Dedifferentiated amniotic fluid mesenchymal stem cell (primary cell): ENCODE measurements around the gene MAPK14.

ENCODE experiments used
- DNase-seq: peaks from one replicate; pipeline ENCODE4 v3.0.0-alpha.2; 2016; ENCODE audit errors: extremely low spot score

Gene MAPK14

DNA sequence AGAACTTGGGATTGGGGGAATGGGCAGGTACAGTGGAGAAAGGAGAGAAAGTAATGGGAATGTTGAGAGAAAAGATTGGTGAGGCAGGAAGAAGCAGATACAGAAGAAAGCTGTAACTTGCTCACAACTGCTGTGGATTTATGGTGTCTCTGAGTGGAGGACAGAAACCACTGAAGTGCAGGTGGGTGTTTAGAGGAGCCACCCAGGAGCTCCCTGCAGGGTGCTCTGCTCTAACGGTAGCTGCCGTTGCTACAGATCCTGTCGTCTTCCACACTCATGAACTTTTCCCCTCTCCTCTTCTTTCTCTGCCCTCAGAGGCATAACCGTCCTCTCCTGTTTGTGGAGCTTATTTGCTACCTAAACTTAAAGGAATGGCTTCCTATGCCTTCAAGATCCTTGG, 75.2 kb downstream of the MAPK14 start:
- no peak for DNase-seq

DNA sequence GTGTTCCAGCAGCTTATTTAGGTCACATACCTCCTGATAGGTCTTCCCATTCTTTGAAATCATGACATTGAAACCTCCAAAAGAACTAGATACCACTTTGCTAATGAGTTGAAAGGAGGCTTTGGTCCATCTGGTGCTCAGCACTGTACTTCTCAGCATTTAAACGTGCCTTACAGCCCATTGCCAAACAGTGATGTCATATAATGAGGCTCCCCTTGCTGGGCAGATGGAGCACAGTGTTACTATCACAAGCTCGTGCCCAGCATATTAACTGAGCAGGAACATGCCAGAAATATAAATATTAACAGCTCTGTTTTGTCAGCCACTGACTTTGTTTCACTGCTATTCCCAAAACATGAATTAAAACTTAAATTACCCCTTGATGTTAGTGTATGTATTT, 77.2 kb downstream of the MAPK14 start:
- DNase-seq, result no peak

GRCh38 chr6:36109092-36109491, 81.5 kb downstream of the MAPK14 start:
- no peak for DNase-seq

GRCh38 chr6:36110050-36110449, 82.4 kb downstream of the MAPK14 start:
- DNase-seq, result no peak

GRCh38 chr6:36110863-36111262, 83.3 kb downstream of the MAPK14 start:
- no peak for DNase-seq

DNA sequence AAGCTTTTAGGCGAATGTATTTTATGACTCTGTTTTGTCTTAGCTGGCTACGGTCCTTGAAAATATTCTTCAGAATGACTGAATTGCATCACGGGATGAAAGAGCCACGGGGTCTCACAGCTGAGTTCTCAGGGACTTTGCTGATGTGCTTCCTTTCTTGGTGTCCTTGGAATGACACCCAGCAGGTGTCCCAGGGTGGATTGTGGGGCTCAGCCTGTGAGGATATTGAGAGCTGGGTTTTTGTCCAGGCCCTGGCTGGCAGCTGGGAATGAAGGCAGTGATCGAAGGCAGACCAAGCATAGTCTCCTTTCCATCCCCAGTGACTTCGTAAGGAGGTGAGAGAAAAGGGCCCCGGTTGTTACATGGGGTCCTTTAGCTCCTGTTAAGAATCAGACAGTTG, 83.9 kb downstream of the MAPK14 start:
- DNase-seq, result no peak

DNA sequence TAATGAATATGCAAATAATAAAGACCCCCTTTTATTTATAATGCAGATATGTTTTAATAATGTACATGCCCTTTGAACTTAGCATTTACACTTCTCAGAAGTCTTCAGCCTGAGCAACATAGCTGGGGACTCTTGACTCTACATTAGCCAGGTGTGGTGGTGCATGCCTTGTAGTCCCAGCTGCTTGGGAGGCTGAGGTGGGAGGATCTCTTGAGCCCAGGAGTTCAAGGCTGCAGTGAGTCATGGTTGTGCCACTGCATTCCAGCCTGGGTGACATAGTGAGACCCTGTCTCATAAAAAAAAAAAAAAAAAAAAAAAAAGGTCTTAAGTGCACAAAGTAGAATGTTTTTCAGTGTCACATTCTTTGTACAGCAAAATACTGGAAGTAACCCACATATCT, 85.4 kb downstream of the MAPK14 start:
- no peak for DNase-seq

DNA sequence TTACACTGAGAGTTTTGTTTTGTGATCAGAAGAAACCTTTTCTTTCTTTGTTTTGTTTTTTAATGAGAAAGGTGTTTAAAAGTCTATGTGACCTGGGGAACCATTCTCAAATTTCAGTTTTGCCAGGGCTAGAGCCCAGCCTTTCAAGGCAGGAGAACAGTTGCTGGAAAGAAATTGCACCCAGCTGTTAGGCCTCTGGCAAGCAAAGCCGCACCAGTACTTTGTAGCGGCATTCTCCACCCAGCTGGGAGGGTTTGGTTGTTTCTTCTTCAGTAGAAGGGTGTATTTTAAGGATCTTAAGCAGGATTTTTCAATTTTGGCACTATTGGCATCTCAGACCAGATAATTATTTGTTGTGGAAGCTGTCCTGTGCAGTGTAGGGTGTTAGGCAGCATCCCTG, 86.1 kb downstream of the MAPK14 start:
- DNase-seq, result no peak

DNA sequence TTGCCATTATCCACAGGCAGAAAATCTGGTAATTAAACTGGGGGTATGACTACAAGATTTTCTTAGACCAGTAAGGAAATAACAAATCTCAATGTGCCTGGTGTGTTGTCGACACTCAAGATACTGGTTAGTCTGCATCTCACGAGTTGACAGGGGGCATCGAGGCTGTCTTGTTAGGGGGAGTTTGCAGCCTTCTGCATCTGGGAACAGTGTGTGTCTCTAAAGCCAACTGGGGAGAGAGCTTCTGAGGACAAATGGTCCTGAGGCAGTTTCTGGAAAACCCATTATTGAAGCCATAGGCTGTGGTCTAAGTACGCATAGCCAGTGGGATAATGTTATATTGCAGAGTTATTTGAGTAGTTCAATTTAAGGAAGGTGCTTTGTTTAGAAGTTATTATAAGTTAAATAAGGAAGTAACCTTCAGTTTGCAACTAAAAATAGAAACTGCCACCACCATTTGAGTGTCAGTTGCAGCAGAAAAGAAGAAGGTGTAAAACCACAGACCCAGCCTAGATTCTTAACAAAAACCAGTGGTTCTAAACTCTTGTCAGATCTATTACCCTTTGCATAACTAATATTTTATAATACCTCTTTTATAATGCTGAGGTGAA, 87.3 kb downstream of the MAPK14 start:
- DNase-seq, result no peak

DNA sequence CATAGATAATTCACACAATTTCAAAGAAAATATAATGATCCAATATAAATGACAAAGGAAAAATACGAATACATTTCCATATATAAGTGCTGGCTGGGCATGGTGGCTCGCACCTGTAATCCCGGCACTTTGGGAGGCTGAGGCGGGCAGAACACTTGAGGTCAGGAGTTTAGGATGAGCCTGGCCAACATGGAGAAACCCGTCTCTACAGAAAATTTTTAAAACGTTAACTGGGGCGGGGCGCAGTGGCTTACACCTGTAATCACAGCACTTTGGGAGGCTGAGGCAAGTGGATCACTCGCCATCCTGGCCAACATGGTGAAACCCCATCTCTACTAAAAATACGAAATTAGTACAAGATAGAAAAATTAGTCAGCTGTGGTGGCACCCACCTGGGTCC, 87.8 kb downstream of the MAPK14 start:
- no peak for DNase-seq

DNA sequence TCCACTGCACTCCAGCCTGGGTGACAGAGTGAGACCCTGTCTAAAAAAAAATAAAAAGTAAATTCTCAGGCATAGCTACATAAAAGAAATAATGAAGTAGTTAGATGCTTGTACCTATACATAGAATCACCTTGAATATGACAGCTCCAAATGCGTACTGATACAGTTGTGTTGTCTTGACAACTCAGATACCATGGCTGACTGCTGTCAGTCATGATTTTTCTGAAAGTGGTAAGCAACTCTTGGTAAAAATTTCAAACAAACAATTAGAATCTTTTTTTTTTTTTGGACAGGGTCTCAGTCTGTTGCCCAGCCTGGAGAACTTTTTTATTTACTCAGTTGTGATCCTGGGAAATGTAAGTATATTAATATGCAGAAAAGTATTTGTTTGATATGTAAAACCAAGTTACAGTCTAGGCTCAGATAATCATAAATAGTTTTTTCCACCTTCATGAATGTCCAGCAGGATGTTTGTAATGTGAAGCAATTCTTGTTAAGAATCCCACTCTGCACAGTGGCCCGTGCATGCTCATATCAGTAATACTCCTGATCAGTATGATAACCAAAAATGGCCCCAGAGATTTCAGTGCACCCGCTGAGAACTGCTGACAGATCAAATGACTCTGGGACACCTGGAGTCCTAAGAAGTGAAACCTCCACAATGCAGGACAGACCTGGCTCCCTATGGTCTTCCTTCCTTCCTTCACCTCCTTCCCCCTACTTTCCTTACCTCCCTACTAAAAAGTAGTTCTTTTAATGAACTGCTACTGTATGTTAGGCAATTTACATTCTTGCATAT, 88.7 kb downstream of the MAPK14 start:
- no peak for DNase-seq

DNA sequence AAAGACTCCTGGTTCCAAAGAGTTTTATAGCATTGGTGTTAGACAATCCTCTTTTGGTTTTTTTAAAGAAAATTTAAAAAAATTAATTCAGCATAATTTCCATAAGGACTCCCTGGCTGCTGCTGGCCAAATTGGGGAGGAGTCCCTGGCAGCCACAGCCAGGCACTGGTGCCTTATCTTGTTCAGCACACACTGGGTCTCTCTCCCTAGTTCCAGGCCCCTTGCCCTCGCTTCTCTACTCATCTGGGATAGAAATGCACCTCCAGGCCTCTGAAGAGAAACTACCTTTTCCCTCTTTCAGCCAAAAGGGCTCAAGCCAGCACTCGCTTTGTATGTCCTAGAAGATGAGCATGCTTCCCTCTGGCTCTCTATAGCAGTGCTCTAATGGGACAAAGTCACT, 89.3 kb downstream of the MAPK14 start:
- DNase-seq, result no peak

DNA sequence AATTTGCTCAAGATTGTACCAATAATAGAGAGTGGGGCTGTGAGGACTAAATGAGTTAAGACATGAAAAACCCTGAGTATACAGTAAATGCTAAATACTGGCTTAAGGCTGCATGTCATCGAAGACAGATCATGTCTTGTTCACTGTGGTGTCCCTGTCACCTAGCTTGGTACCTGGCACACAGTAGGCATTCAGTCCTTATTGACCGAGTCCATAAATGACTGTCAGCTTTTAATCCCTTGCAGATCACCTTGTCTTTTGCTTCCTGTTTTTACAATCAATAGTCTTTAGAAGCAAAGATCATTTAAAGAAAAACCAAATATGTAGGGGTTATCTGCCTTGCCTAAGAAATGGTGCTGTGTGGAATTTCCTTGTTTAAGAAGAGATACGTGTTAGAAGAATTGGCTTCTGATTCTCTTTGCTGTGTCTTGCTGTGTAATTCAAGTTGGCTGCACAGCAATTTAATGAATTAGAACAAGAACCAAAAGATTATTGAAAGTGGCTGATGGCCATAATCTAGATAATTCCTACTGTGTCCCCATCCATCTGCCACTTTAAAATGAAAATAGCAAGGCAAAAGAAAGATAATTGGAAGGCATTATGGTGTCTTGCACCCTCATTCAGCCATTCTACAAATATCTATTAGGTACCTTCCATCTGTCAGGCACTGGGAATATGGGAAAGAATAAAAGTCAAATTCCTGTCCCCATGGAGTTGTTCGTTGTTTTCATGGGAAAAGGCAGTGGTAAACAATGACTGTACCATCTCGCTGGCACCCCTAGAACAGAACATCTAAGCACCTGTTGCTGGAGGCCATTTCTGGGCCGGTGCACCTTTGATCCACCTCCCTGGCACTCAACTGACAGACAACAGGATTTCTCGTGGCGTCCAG, 90.3 kb downstream of the MAPK14 start:
- DNase-seq, result no peak

- DNase-seq, result no peak
These were observed 91.0 kb downstream of the MAPK14 start for GRCh38 chr6:36118550-36119107.

- no peak for DNase-seq
These were observed 91.6 kb downstream of the MAPK14 start for GRCh38 chr6:36119209-36119608.

- no peak for DNase-seq
These were observed 92.4 kb downstream of the MAPK14 start for GRCh38 chr6:36120018-36120417.

DNA sequence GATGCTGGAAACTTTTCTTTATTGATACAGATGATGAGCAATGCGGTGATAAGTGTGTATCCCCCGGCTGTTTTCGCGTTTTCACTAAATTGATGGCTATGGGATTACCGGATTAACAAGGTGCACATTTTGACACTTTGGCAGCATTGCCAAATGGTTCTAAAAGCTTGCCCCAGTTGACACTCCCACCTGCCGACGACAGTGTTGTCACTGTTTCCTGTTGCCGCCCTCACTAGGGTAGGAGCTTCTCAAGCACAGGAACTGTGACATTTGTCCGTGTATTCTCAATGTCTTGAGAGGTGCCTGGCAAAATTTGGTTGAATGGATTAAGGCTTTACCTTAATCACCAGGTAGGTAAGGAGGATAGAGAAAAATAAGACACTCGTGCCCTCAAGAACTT, 92.9 kb downstream of the MAPK14 start:
- DNase-seq, result no peak

DNA sequence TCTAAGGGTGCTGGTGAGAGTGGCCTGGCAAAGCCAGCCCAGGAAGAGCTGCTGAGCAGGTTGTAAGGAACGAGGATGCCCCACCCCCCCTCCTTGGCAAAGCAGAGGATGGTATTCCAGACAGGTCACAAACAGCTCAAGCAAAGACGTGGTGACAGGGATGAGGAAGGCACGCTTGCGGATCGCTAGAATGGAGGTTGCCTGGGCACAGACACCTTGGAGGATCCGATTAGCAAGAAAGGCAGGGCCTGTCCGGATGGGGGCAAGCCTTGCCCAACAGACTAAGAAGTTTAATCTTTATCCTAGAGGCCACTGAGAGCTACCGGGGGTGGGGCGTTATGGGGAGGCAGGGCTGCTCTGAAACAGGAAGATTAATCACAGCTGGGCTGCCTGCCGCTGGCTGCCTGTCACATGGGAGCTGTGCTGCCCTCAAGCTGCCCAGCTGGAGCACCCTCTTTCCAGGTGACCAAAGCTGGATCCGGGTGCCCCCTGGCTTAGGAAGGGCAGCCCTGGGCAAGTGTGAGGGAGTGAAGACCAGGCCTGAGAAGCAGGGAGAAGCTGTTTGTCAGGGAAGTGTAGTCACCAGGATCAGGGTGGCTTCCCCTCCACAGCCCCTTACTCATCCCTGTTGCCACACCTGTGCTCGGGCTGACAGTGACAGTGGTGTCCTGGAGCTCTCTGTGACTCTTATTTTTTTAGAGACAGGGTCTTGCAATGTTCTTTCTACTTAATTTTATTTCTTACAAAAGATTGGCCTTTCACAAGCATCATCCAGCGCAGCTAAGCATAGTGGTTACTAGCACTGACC, 93.6 kb downstream of the MAPK14 start:
- DNase-seq, result no peak

- DNase-seq, result no peak
These were observed 94.3 kb downstream of the MAPK14 start for GRCh38 chr6:36121787-36122494.

- DNase-seq, result no peak
These were observed 95.1 kb downstream of the MAPK14 start for GRCh38 chr6:36122495-36123269.
